Caco-2 (cell line): ENCODE measurements around the gene COPRS. TPM values are rescaled to one million over a fixed set of nuclear protein-coding genes. Genes with fewer than 3 reads are reported as not detected.

Experiments used
- BruUV-seq: library from RNA; stranded (reverse); fragments of 400-500 nt; replicated peaks from 2 replicates; lab custom pipeline; 2021; lab: Mats Ljungman, UMichigan
- CTCF ChIA-PET: fragments of 300-600 bp; sonication (Branson Sonifier 250); formaldehyde crosslinking; loops from one replicate; lab custom pipeline; 2022; ENCODE audit warnings: antibody characterized with exemption; lab: Charles Lee
- POLR2A ChIA-PET: fragments of 300-600 bp; sonication (Branson Sonifier 250); formaldehyde crosslinking; loops from one replicate; lab custom pipeline; 2022; ENCODE audit warnings: antibody characterized with exemption; lab: Charles Lee
- DNase-seq, 2 experiments: peaks; one replicate each; pipeline versions ENCODE4 v3.0.0 to v3.0.0-alpha.2; 2020 to 2022
- H3K27me3 ChIP-seq: replicated peaks from 2 replicates; pipeline ENCODE4 v1.6.0; 2011; ENCODE audit warnings: low read length; ENCODE audit not compliant: control insufficient read depth, insufficient read depth
- H3K36me3 ChIP-seq: 2 replicates; pipeline ENCODE4 v1.5.1; 2011; ENCODE audit warnings: low read length; ENCODE audit not compliant: control insufficient read depth, insufficient read depth
- H3K4me1 ChIP-seq: fragments of 250-450 bp; sonication (Bioruptor Pico); 2 replicates; pipeline ENCODE4 v1.5.1; 2020; ENCODE audit warnings: mild to moderate bottlenecking
- H3K4me3 ChIP-seq: 2 replicates; pipeline ENCODE4 v1.5.1; 2011; ENCODE audit warnings: low read depth, mild to moderate bottlenecking, control low read depth, low read length
- H3K9me3 ChIP-seq: fragments of 250-450 bp; sonication (Bioruptor Pico); 2 replicates; pipeline ENCODE4 v1.5.1; 2020; ENCODE audit warnings: mild to moderate bottlenecking, moderate library complexity
- H3K27ac Mint-ChIP-seq: one replicate; pipeline ENCODE4 v1.8.0; 2022; ENCODE audit warnings: mixed read lengths; ENCODE audit not compliant: unreplicated experiment
- H3K27me3 Mint-ChIP-seq: one replicate; pipeline ENCODE4 v1.8.0; 2022; ENCODE audit warnings: mixed read lengths; ENCODE audit not compliant: insufficient read depth, unreplicated experiment
- H3K36me3 Mint-ChIP-seq: one replicate; pipeline ENCODE4 v1.8.0; 2022; ENCODE audit warnings: mild to moderate bottlenecking, mixed read lengths; ENCODE audit not compliant: insufficient read depth, unreplicated experiment
- H3K4me1 Mint-ChIP-seq: one replicate; pipeline ENCODE4 v1.8.0; 2022; ENCODE audit warnings: low read depth, mixed read lengths; ENCODE audit not compliant: unreplicated experiment
- H3K4me3 Mint-ChIP-seq: one replicate; pipeline ENCODE4 v1.8.0; 2022; ENCODE audit warnings: mild to moderate bottlenecking, moderate library complexity, mixed read lengths; ENCODE audit not compliant: unreplicated experiment
- H3K9me3 Mint-ChIP-seq: one replicate; pipeline ENCODE4 v1.8.0; 2022; ENCODE audit warnings: mixed read lengths; ENCODE audit not compliant: unreplicated experiment
- CTCF ChIP-seq, 2 experiments: fragments of 200-600 bp in 1 of 2; IDR thresholded peaks; 1 replicate in 1 of 2; 2 replicates in 1 of 2; pipeline versions ENCODE4 v1.5.1 to v1.8.0; 2011 to 2022; ENCODE audit warnings: antibody characterized with exemption in 1 of 2, control low read depth in 1 of 2, inconsistent platforms in 1 of 2, low read depth in 1 of 2, low read length in 1 of 2, mild to moderate bottlenecking in 1 of 2, moderate library complexity in 1 of 2; ENCODE audit not compliant: insufficient read depth in 1 of 2, severe bottlenecking in 1 of 2, unreplicated experiment in 1 of 2
- intact Hi-C: fragments of 100-400 bp; cut with micrococcal nuclease; formaldehyde crosslinking; loops from one replicate; pipeline ENCODE4 v1.10.0; 2022; ENCODE audit not compliant: unreplicated experiment
- total RNA-seq: library from RNA; stranded (reverse); gene quantifications from 2 replicates; pipeline ENCODE4 v1.2.3, GENCODE V29; 2022

Gene COPRS
- total RNA-seq, 1 experiment from 2014 or later, result 62.2 TPM

- H3K4me3 Mint-ChIP-seq, result peak overlapping the region; percentile 16
- CTCF ChIA-PET, result interaction anchor here (0.6 to 1.0 kb wide), 5 partner anchors 38 to 242 kb away, joined by 3 to 7 read pairs (median 5); no protein-coding TSS in a partner anchor
- H3K27ac Mint-ChIP-seq, result peak overlapping the region; percentile 72
- peak; percentile 71 to 73 for DNase-seq
- no peaks in the 10 kb centered on the region for H3K36me3 Mint-ChIP-seq
- Histone ChIP-seq H3K27me3 (no peaks in the 10 kb centered on the region), H3K36me3 (no peaks in the 10 kb centered on the region), H3K4me3 (no peak overlapping the region), H3K9me3 (peaks cover 3% of the 10 kb centered on the region; the same call in 1 of the 2 replicates), H3K4me1 (peaks cover 21% of the 10 kb centered on the region)
- POLR2A ChIA-PET, result interaction anchor here (0.7 to 1.0 kb wide), 3 partner anchors 29 to 241 kb away, joined by 3 to 5 read pairs (median 3); partner anchors contain the start of gene UTP6
- BruUV-seq, result no TSS peak
- peaks cover 8% of the 10 kb centered on the region for H3K4me1 Mint-ChIP-seq
- H3K27me3 Mint-ChIP-seq, result no peaks in the 10 kb centered on the region
- peak in 1 of 2 experiments; percentile 13 for TF ChIP-seq CTCF (IDR thresholded peaks at IDR 0.05; ENCODE audit: insufficient read depth in 1 of 2, low read depth in 1 of 2, low read length in 1 of 2, severe bottlenecking in 1 of 2, unreplicated experiment in 1 of 2)
- intact Hi-C loops, result loop anchor here (1.0 to 2.0 kb wide), 2 partner anchors 39 to 244 kb away; no protein-coding TSS in a partner anchor
- no peaks in the 10 kb centered on the region for H3K9me3 Mint-ChIP-seq
These were observed 55.4 kb downstream of the COPRS start for GRCh38 chr17:31803494-31804213.

DNA sequence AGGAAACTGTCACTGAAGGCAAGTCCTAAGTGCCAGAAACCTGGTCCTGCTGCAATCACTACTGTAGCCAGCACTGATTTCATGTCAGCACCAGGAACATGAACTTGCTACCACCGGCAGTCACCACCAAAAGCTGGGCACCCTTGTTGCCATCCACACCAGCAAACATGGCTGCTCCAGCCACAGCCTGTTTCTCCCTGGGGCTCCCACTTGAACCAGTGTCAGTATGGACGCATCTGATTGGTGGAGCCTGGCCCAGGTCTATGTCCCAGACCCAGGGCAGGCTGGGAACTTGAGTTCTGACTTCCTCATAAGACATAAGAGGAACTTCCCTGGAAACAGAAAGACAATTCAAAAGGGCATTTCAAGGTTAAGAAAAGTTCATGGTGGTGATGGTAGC, 56.5 kb downstream of the COPRS start:
- no peak overlapping the region for H3K4me3 ChIP-seq
- BruUV-seq, result no TSS peak
- POLR2A ChIA-PET, result no interaction called here
- peaks cover 32% of the 10 kb centered on the region for H3K4me1 ChIP-seq
- peaks cover 3% of the 10 kb centered on the region; the same call in 1 of the 2 replicates for H3K9me3 ChIP-seq
- Mint-ChIP-seq H3K27me3 (no peaks in the 10 kb centered on the region), H3K27ac (peak overlapping the region; percentile 37), H3K9me3 (no peaks in the 10 kb centered on the region), H3K4me3 (no peak overlapping the region), H3K4me1 (peaks cover 16% of the 10 kb centered on the region), H3K36me3 (no peaks in the 10 kb centered on the region)
- CTCF ChIA-PET, result no interaction called here
- peak in 1 of 2 experiments; percentile 14 for DNase-seq
- intact Hi-C loops, result no loop called here
- no peak for TF ChIP-seq CTCF (IDR thresholded peaks at IDR 0.05; ENCODE audit: insufficient read depth in 1 of 2, low read depth in 1 of 2, low read length in 1 of 2, severe bottlenecking in 1 of 2, unreplicated experiment in 1 of 2)
- H3K36me3 ChIP-seq, result no peaks in the 10 kb centered on the region
- H3K27me3 ChIP-seq, result no peaks in the 10 kb centered on the region

Other genes with a start within 250 kb of the COPRS start
- gene UTP6, start 42.5 kb upstream of the COPRS start, total RNA-seq, result 125 and 126 TPM in 2 replicates
- 55.1 and 55.6 TPM in 2 replicates for gene SUZ12, start 77.8 kb upstream of the COPRS start, total RNA-seq
- 15.4 and 20.1 TPM in 2 replicates for gene LRRC37B, start 148.1 kb upstream of the COPRS start, total RNA-seq